ENCODE data around the gene FARP2.

Gene FARP2

GRCh38 chr2:241324775-241325174 lies 31.3 kb upstream of the FARP2 start:
- POLR2A ChIA-PET (ENCODE audit: low non-redundant PET) = no interaction called here
- no peak for DNase-seq (ENCODE audit: low spot score)

GRCh38 chr2:241325257-241325656 lies 30.8 kb upstream of the FARP2 start:
- CTCF ChIA-PET = no interaction called here
- TF ChIP-seq, protein P1, sequence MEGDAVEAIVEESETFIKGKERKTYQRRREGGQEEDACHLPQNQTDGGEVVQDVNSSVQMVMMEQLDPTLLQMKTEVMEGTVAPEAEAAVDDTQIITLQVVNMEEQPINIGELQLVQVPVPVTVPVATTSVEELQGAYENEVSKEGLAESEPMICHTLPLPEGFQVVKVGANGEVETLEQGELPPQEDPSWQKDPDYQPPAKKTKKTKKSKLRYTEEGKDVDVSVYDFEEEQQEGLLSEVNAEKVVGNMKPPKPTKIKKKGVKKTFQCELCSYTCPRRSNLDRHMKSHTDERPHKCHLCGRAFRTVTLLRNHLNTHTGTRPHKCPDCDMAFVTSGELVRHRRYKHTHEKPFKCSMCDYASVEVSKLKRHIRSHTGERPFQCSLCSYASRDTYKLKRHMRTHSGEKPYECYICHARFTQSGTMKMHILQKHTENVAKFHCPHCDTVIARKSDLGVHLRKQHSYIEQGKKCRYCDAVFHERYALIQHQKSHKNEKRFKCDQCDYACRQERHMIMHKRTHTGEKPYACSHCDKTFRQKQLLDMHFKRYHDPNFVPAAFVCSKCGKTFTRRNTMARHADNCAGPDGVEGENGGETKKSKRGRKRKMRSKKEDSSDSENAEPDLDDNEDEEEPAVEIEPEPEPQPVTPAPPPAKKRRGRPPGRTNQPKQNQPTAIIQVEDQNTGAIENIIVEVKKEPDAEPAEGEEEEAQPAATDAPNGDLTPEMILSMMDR (conservative IDR thresholded peaks at IDR 0.05; ENCODE audit: low read depth) = no peak
- POLR2A ChIA-PET (ENCODE audit: low non-redundant PET) = no interaction called here
- H3K27ac ChIP-seq = no peak overlapping the region
- no peak for DNase-seq (ENCODE audit: low spot score)

More at GRCh38 chr2:241324775-241325174, 31.3 kb upstream of the FARP2 start:
- CTCF ChIA-PET = no interaction called here
- TF ChIP-seq, protein P1 (conservative IDR thresholded peaks at IDR 0.05; ENCODE audit: low read depth) = no peak
- H3K27ac ChIP-seq = no peak overlapping the region

GRCh38 chr2:241329669-241330615 lies 26.1 kb upstream of the FARP2 start:
- CTCF ChIA-PET = interaction anchor here (0.7 to 0.8 kb wide), 2 partner anchors 14 to 63 kb away, joined by 3 to 7 read pairs; partner anchors contain the start of genes HDLBP and SEPTIN2
- peak overlapping the region; percentile 85 for H3K27ac ChIP-seq
- TF ChIP-seq, protein P1 (conservative IDR thresholded peaks at IDR 0.05; ENCODE audit: low read depth) = no peak
- no peak for DNase-seq (ENCODE audit: low spot score)
- POLR2A ChIA-PET (ENCODE audit: low non-redundant PET) = no interaction called here

DNA sequence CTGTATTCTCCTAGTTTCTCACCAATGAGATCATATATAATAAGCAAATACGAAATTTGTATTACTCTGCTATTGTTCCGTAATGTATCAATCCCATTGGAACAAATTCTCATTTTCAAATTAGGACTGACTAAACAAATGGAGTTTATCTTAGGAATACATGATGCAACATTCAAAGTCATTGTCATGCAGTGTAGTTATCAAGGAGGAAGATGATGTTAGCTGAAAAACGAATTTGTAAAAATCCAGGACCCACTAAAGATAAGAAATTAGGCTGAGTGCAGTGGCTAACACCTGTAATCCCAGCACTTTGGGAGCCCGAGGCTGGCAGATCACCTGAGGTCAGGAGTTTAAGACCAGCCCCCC lies 25.5 kb upstream of the FARP2 start:
- no peak for DNase-seq (ENCODE audit: low spot score)
- CTCF ChIA-PET = interaction anchor here (0.8 kb wide), 1 partner anchor 15 kb away, joined by 3 read pairs; the partner anchor contains the start of genes HDLBP and SEPTIN2
- TF ChIP-seq, protein P1 (conservative IDR thresholded peaks at IDR 0.05; ENCODE audit: low read depth) = no peak
- POLR2A ChIA-PET (ENCODE audit: low non-redundant PET) = no interaction called here
- peak overlapping the region; percentile 51 for H3K27ac ChIP-seq

GRCh38 chr2:241334813-241335212 lies 21.3 kb upstream of the FARP2 start:
- H3K27ac ChIP-seq = no peak overlapping the region
- TF ChIP-seq, protein P1 (conservative IDR thresholded peaks at IDR 0.05; ENCODE audit: low read depth) = no peak
- ChIA-PET POLR2A (ENCODE audit: low non-redundant PET) (no interaction called here), CTCF (no interaction called here)
- DNase-seq (ENCODE audit: low spot score) = no peak

DNA sequence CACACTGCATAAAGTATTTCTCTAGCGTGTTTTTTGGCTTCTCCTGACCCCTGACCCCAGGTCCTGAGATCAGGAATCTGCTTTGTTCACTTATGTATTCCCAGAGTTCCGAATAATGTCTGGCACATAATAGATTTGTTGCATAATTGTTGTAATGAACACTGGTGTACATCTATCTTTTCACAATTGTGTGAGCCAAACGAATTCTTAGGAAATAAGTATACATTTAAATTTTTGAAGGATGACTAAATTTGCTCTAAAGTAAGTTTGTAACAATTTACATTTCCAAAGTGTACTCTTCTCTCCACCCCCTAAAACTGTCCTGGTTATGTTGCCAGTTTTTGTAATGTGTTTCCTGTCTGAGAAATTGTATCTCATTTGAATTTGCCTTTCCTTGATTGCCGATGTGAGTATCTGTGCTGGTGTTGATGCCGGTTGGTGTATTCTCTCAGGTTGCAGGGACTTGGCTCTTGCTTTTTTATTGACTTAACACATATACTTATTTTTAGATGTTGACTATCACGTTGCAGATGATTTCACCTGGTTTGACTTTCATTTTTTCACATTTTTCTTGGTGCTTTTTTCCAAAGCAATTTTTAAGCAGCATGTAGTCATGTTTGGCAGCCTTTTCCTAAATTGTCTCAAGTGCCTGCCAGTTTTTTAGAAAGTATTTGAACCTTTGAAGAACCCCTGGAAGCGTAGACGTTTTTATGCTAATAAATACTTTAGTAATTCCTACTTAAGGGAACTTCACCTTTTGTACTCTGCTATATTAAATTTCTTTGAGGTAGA lies 16.1 kb upstream of the FARP2 start:
- TF ChIP-seq, protein P1 (conservative IDR thresholded peaks at IDR 0.05; ENCODE audit: low read depth) = no peak
- DNase-seq (ENCODE audit: low spot score) = no peak
- ChIA-PET POLR2A (ENCODE audit: low non-redundant PET) (interaction anchor here (0.6 kb wide), 1 partner anchor 7 kb away, joined by 3 read pairs; no protein-coding TSS in a partner anchor), CTCF (no interaction called here)
- no peak overlapping the region for H3K27ac ChIP-seq

All from RWPE1 (cell line).